HUES64 (cell line): ENCODE data around the gene OXTR.
"Not testable (repeated sequence)": the region's sequence is repeated elsewhere in the genome, so short reads cannot be mapped to it uniquely, and the experiment has no call there.

ENCODE experiments used
- H3K27ac ChIP-seq: 2 replicates; pipeline ENCODE4 v1.7.0; 2013; ENCODE audit warnings: low read depth, low read length, inconsistent platforms
- H3K27me3 ChIP-seq: 2 replicates; pipeline ENCODE4 v1.6.1; 2013; ENCODE audit warnings: mild to moderate bottlenecking, low read length; ENCODE audit not compliant: insufficient read depth
- H3K36me3 ChIP-seq: 2 replicates; pipeline ENCODE4 v1.6.1; 2013; ENCODE audit warnings: mild to moderate bottlenecking, low read length; ENCODE audit not compliant: insufficient read depth
- H3K4me1 ChIP-seq: 2 replicates; pipeline ENCODE4 v1.6.1; 2013; ENCODE audit warnings: mild to moderate bottlenecking, low read length, moderate library complexity; ENCODE audit not compliant: insufficient read depth
- H3K4me3 ChIP-seq: 2 replicates; pipeline ENCODE4 v1.5.1; 2013; ENCODE audit warnings: mild to moderate bottlenecking, low read length, moderate library complexity
- H3K9ac ChIP-seq: 2 replicates; pipeline ENCODE4 v1.6.1; 2013; ENCODE audit warnings: mild to moderate bottlenecking, low read depth, low read length
- H3K9me3 ChIP-seq: 2 replicates; pipeline ENCODE4 v1.6.1; 2013; ENCODE audit warnings: low read depth, low read length; ENCODE audit not compliant: insufficient read depth
- WGBS: fragments of 150-250, 120-280 bp; methylation state at CpG from one replicate; pipeline ENCODE4 v1.1.7; 2013; ENCODE audit warnings: missing lambda C conversion rate; 5-methylcytosine and 5-hydroxymethylcytosine counted together

OXTR gene

GRCh38 chr3:8730656-8731055 is 38.8 kb downstream of the OXTR start:
- Histone ChIP-seq H3K36me3 (no peaks in the 10 kb centered on the region), H3K27me3 (no peaks in the 10 kb centered on the region), H3K9me3 (no peaks in the 10 kb centered on the region), H3K4me3 (no peak overlapping the region), H3K4me1 (peaks cover 8% of the 10 kb centered on the region; the same call in 1 of the 2 replicates), H3K9ac (no peak overlapping the region), H3K27ac (no peak overlapping the region)
- 92% methylated on average over 3 of the region's 3 CpGs for WGBS

GRCh38 chr3:8729479-8729878 is 39.9 kb downstream of the OXTR start:
- 93% methylated on average over 2 of the region's 3 CpGs for WGBS

GRCh38 chr3:8727605-8728512 is 41.6 kb downstream of the OXTR start:
- H3K36me3 ChIP-seq: no peaks in the 10 kb centered on the region

More at GRCh38 chr3:8729479-8729878, 39.9 kb downstream of the OXTR start:
- no peak overlapping the region for H3K9ac ChIP-seq
- H3K4me1 ChIP-seq: peaks cover 8% of the 10 kb centered on the region; the same call in 1 of the 2 replicates
- H3K9me3 ChIP-seq: no peaks in the 10 kb centered on the region
- no peaks in the 10 kb centered on the region for H3K36me3 ChIP-seq
- H3K4me3 ChIP-seq: no peak overlapping the region
- H3K27me3 ChIP-seq: no peaks in the 10 kb centered on the region; the same call in 1 of the 2 replicates
- no peak overlapping the region for H3K27ac ChIP-seq

GRCh38 chr3:8724108-8724752 is 45.2 kb downstream of the OXTR start:
- H3K36me3 ChIP-seq: no peaks in the 10 kb centered on the region
- no peak overlapping the region for H3K27ac ChIP-seq
- no peaks in the 10 kb centered on the region for H3K9me3 ChIP-seq
- no peak overlapping the region for H3K4me3 ChIP-seq
- H3K4me1 ChIP-seq: peaks cover 8% of the 10 kb centered on the region; the same call in 1 of the 2 replicates
- no peak overlapping the region for H3K9ac ChIP-seq
- H3K27me3 ChIP-seq: no peaks in the 10 kb centered on the region; the same call in 1 of the 2 replicates
- 98% methylated on average over 3 of the region's 3 CpGs for WGBS

More at GRCh38 chr3:8727605-8728512, 41.6 kb downstream of the OXTR start:
- Histone ChIP-seq H3K27ac (no peak overlapping the region), H3K4me3 (no peak overlapping the region), H3K9ac (no peak overlapping the region), H3K9me3 (no peaks in the 10 kb centered on the region), H3K27me3 (no peaks in the 10 kb centered on the region; the same call in 1 of the 2 replicates), H3K4me1 (peaks cover 16% of the 10 kb centered on the region; the same call in 1 of the 2 replicates)
- WGBS: 87% methylated on average over 9 of the region's 9 CpGs

- no peak overlapping the region for H3K27ac ChIP-seq
- no peaks in the 10 kb centered on the region for H3K9me3 ChIP-seq
- WGBS: 73% methylated on average over 3 of the region's 3 CpGs
- no peaks in the 10 kb centered on the region for H3K36me3 ChIP-seq
- no peaks in the 10 kb centered on the region; the same call in 1 of the 2 replicates for H3K27me3 ChIP-seq
- no peak overlapping the region for H3K4me3 ChIP-seq
- no peak overlapping the region for H3K9ac ChIP-seq
- peaks cover 8% of the 10 kb centered on the region; the same call in 1 of the 2 replicates for H3K4me1 ChIP-seq
Measured at GRCh38 chr3:8723612-8724011, 45.8 kb downstream of the OXTR start.

- Histone ChIP-seq H3K4me1 (peaks cover 8% of the 10 kb centered on the region; the same call in 1 of the 2 replicates), H3K27ac (no peak overlapping the region), H3K4me3 (no peak overlapping the region), H3K9me3 (no peaks in the 10 kb centered on the region), H3K36me3 (no peaks in the 10 kb centered on the region), H3K27me3 (no peaks in the 10 kb centered on the region; the same call in 1 of the 2 replicates), H3K9ac (no peak overlapping the region)
- 58% methylated on average over 4 of the region's 5 CpGs for WGBS
Measured at GRCh38 chr3:8722808-8723207, 46.6 kb downstream of the OXTR start.

GRCh38 chr3:8715757-8716156 is 53.7 kb downstream of the OXTR start:
- WGBS: 67% methylated on average over 12 of the region's 12 CpGs
- H3K27me3 ChIP-seq: peaks cover 57% of the 10 kb centered on the region

GRCh38 chr3:8713901-8714759 is 55.3 kb downstream of the OXTR start:
- H3K27me3 ChIP-seq: peaks cover 73% of the 10 kb centered on the region
- H3K4me3 ChIP-seq: no peak overlapping the region
- H3K36me3 ChIP-seq: no peaks in the 10 kb centered on the region
- no peak overlapping the region for H3K9ac ChIP-seq
- H3K4me1 ChIP-seq: no peaks in the 10 kb centered on the region
- 56% methylated on average over 13 of the region's 14 CpGs for WGBS
- H3K9me3 ChIP-seq: no peaks in the 10 kb centered on the region
- no peak overlapping the region for H3K27ac ChIP-seq

More at GRCh38 chr3:8715757-8716156, 53.7 kb downstream of the OXTR start:
- not testable (repeated sequence) for H3K4me1 ChIP-seq, H3K9ac ChIP-seq, H3K4me3 ChIP-seq, H3K36me3 ChIP-seq, H3K9me3 ChIP-seq, H3K27ac ChIP-seq

GRCh38 chr3:8712908-8713255 is 56.5 kb downstream of the OXTR start:
- H3K36me3 ChIP-seq: no peaks in the 10 kb centered on the region
- no peak overlapping the region for H3K27ac ChIP-seq
- no peak overlapping the region for H3K4me3 ChIP-seq
- H3K27me3 ChIP-seq: peaks cover 86% of the 10 kb centered on the region
- 89% methylated on average over 2 of the region's 2 CpGs for whole genome bisulfite sequencing
- no peaks in the 10 kb centered on the region for H3K9me3 ChIP-seq
- no peaks in the 10 kb centered on the region for H3K4me1 ChIP-seq
- no peak overlapping the region for H3K9ac ChIP-seq

- H3K27ac ChIP-seq: no peak overlapping the region
- H3K9me3 ChIP-seq: no peaks in the 10 kb centered on the region
- H3K9ac ChIP-seq: no peak overlapping the region
- H3K27me3 ChIP-seq: peaks cover 90% of the 10 kb centered on the region
- 76% methylated on average over 9 of the region's 9 CpGs for WGBS
- H3K36me3 ChIP-seq: no peaks in the 10 kb centered on the region
- no peak overlapping the region for H3K4me3 ChIP-seq
- no peaks in the 10 kb centered on the region for H3K4me1 ChIP-seq
Measured at GRCh38 chr3:8712045-8712907, 57.1 kb downstream of the OXTR start.
